GM23338 (cell line): ENCODE measurements around the gene IGFL3. TPM values are rescaled to one million over a fixed set of nuclear protein-coding genes. Genes with fewer than 3 reads are reported as not detected.

Source experiments
- ATAC-seq: fragments of 200-7000 bp; cut with Tn5 transposase; 3 replicates; pipeline ENCODE4 v1.9.1; 2020
- DNase-seq: peaks from one replicate; pipeline ENCODE4 v3.0.0-alpha.2; 2015; ENCODE audit warnings: low spot score
- H2AFZ ChIP-seq: fragments of 200-600 bp; sonication (generic); 2 replicates; pipeline ENCODE4 v1.8.0; 2016; ENCODE audit warnings: antibody characterized with exemption, mild to moderate bottlenecking, moderate library complexity
- H3F3A ChIP-seq: fragments of 200-600 bp; sonication (generic); replicated peaks from 2 replicates; pipeline ENCODE4 v1.8.0; 2017; ENCODE audit warnings: antibody characterized with exemption, mixed run types, low read depth
- H3K27ac ChIP-seq: fragments of 200-600 bp; sonication (generic); 2 replicates; pipeline ENCODE4 v1.6.1; 2016; ENCODE audit warnings: low read depth
- H3K27me3 ChIP-seq: fragments of 200-600 bp; sonication (generic); 2 replicates; pipeline ENCODE4 v1.8.0; 2016; ENCODE audit warnings: mild to moderate bottlenecking, mixed run types, moderate library complexity; ENCODE audit not compliant: insufficient read depth
- H3K36me3 ChIP-seq: fragments of 200-600 bp; sonication (generic); 2 replicates; pipeline ENCODE4 v1.8.0; 2016; ENCODE audit warnings: mild to moderate bottlenecking; ENCODE audit not compliant: insufficient read depth
- H3K4me1 ChIP-seq: fragments of 200-600 bp; sonication (generic); 2 replicates; pipeline ENCODE4 v1.8.0; 2016; ENCODE audit warnings: mild to moderate bottlenecking, moderate library complexity; ENCODE audit not compliant: insufficient read depth
- H3K4me2 ChIP-seq: fragments of 200-600 bp; sonication (generic); 2 replicates; pipeline ENCODE4 v1.7.1; 2017; ENCODE audit warnings: mixed run types
- H3K4me3 ChIP-seq: fragments of 200-600 bp; sonication (generic); 2 replicates; pipeline ENCODE4 v1.6.1; 2016; ENCODE audit warnings: mixed run types
- H3K79me2 ChIP-seq: fragments of 200-600 bp; sonication (generic); replicated peaks from 2 replicates; pipeline ENCODE4 v1.8.0; 2017; ENCODE audit warnings: mild to moderate bottlenecking; ENCODE audit not compliant: insufficient read depth
- H3K9me2 ChIP-seq: fragments of 200-600 bp; sonication (generic); 2 replicates; pipeline ENCODE4 v1.8.0; 2017; ENCODE audit not compliant: insufficient read depth
- H4K20me1 ChIP-seq: fragments of 200-600 bp; sonication (generic); replicated peaks from 2 replicates; pipeline ENCODE4 v1.8.0; 2017; ENCODE audit warnings: mild to moderate bottlenecking; ENCODE audit not compliant: insufficient read depth
- H3K27ac Mint-ChIP-seq: 2 replicates; pipeline ENCODE4 v1.8.0; 2020; ENCODE audit warnings: inconsistent platforms, mild to moderate bottlenecking, moderate library complexity, mixed read lengths
- H3K27me3 Mint-ChIP-seq: 3 replicates; pipeline ENCODE4 v1.8.0; 2022; ENCODE audit warnings: low read depth, mild to moderate bottlenecking, moderate library complexity, mixed read lengths, inconsistent platforms; ENCODE audit not compliant: insufficient read depth, poor library complexity
- H3K36me3 Mint-ChIP-seq: 3 replicates; pipeline ENCODE4 v1.8.0; 2021; ENCODE audit warnings: low read depth, mild to moderate bottlenecking, inconsistent platforms, moderate library complexity, mixed read lengths
- H3K4me1 Mint-ChIP-seq: 3 replicates; pipeline ENCODE4 v1.8.0; 2020; ENCODE audit warnings: mild to moderate bottlenecking, inconsistent platforms, mixed read lengths
- H3K4me3 Mint-ChIP-seq: 3 replicates; pipeline ENCODE4 v1.8.0; 2021; ENCODE audit warnings: moderate library complexity, mild to moderate bottlenecking, inconsistent platforms, mixed read lengths
- H3K9me3 Mint-ChIP-seq: 3 replicates; pipeline ENCODE4 v1.8.0; 2020; ENCODE audit warnings: moderate library complexity, mild to moderate bottlenecking, inconsistent platforms, mixed read lengths
- CREB1 ChIP-seq: fragments of 250-450 bp; sonication (Bioruptor Pico); IDR thresholded peaks from 2 replicates; pipeline ENCODE4 v1.5.0; 2020; ENCODE audit warnings: low read depth, mild to moderate bottlenecking, moderate library complexity
- EZH2 ChIP-seq: fragments of 200-600 bp; sonication (generic); IDR thresholded peaks from one replicate; pipeline ENCODE4 v1.8.0; 2017; ENCODE audit warnings: antibody characterized with exemption, mild to moderate bottlenecking, low read depth; ENCODE audit not compliant: unreplicated experiment
- EZH2phosphoT487 ChIP-seq: fragments of 200-600 bp; sonication (generic); IDR thresholded peaks from one replicate; pipeline ENCODE4 v1.8.1; 2018; ENCODE audit warnings: antibody characterized with exemption; ENCODE audit not compliant: unreplicated experiment
- NANOG ChIP-seq: IDR thresholded peaks from 2 replicates; pipeline ENCODE4 v1.6.1; 2016; ENCODE audit warnings: antibody characterized with exemption, borderline replicate concordance
- POLR2AphosphoS5 ChIP-seq: IDR thresholded peaks from 2 replicates; pipeline ENCODE4 v1.6.1; 2016; ENCODE audit warnings: antibody characterized with exemption, low read depth
- polyA plus RNA-seq: library from polyadenylated mRNA; unstranded; fragments of >200 nt; fragmentation: Nextera tagmentation; extraction: Ambion mirVana; gene quantifications from 2 replicates; pipeline ENCODE4 v1.2.1, GENCODE V29; 2016
- total RNA-seq: library from RNA; depleted of rRNA; stranded (reverse); fragments of >200 nt; shearing (Covaris generic); gene quantifications from 2 replicates; pipeline ENCODE4 v1.2.3, GENCODE V29; 2014
- TF ChIP-seq, protein P1 (sequence below), 2 experiments: fragments of 200-600 bp in 1 of 2; sonication (generic) in 1 of 2; conservative IDR thresholded peaks; 2 replicates each; pipeline versions ENCODE4 v1.5.1 to v1.6.1; 2016 to 2017; ENCODE audit warnings: antibody characterized with exemption in 2 of 2, low read depth in 2 of 2, mild to moderate bottlenecking in 2 of 2, moderate library complexity in 1 of 2
- TF ChIP-seq, protein P2 (sequence below): fragments of 250-450 bp; sonication (Bioruptor Pico); IDR thresholded peaks from 2 replicates; pipeline ENCODE4 v1.5.0; 2020; ENCODE audit warnings: mild to moderate bottlenecking, moderate library complexity
- TF ChIP-seq, protein P3 (sequence below): IDR thresholded peaks from 2 replicates; pipeline ENCODE4 v1.6.1; 2016; ENCODE audit warnings: antibody characterized with exemption

Gene IGFL3
- total and polyA plus RNA-seq, 2 experiments from 2014 or later, result not detected

DNA sequence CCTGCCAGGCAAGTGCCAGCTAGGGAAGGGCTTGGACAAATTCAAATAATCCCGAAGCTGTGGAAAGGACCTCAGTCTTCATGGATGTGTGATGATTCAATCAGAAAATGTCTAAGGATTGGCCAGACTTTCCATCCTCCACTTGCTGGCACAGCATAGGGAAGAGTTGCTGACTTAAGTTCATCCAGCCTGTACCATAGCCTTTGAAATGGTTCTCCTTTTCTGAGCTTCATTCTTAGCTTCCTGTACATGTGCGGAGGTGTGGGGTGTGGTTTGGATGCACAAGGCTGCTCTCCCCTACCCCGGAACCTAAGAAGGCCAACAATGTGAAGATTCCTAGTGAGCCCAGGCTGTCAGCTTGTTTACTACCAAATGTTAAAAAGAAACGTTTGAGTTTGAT lies 959 bp upstream of the IGFL3 start (continued):
- TF ChIP-seq POLR2AphosphoS5, result no peak
- no peak for TF ChIP-seq EZH2phosphoT487
- no peak for TF ChIP-seq CREB1 (CRISPR knock-in tag)
- no peak for TF ChIP-seq NANOG

DNA sequence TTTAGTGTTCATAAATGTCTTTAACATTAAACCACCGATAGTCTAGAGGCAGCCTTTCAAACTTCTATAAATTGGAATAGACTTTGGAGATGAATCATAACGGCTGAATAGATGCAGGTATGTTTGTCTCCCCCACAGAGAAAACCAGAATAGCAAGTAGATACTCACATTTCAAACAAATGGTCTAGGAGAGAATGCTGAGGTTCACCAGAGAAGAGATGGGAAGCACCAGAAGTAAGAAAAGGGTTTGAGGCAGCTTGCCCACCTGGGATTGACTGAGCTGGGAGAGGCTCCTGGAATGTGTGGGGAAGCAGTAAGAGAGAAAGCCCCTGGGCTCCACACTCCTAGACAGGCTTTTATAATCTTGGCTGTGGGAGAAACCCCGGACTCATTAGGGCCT lies 6.4 kb downstream of the IGFL3 start:
- no peak overlapping the region for H3K4me3 ChIP-seq
- no peaks in the 10 kb centered on the region for H3K27me3 ChIP-seq
- Mint-ChIP-seq H3K4me3 (no peak overlapping the region), H3K27me3 (no peaks in the 10 kb centered on the region), H3K9me3 (peaks cover 4% of the 10 kb centered on the region; the same call in 2 of the 3 replicates), H3K36me3 (0 out of 3 replicates have a peak, but pooled peaks cover 3% of the 10 kb centered on the region), H3K27ac (no peak overlapping the region), H3K4me1 (peaks cover 18% of the 10 kb centered on the region)
- no peaks in the 10 kb centered on the region for H3K9me2 ChIP-seq
- H3F3A ChIP-seq, result no peaks in the 10 kb centered on the region
- H3K4me2 ChIP-seq, result no peak overlapping the region
- 0 out of 2 replicates have a peak, but pooled peaks cover 3% of the 10 kb centered on the region for H3K4me1 ChIP-seq
- no peak overlapping the region for H2AFZ ChIP-seq
- no peak for ATAC-seq
- no peak for DNase-seq
- TF ChIP-seq POLR2AphosphoS5 (no peak), NANOG (no peak), EZH2 (no peak)
- TF ChIP-seq, protein P1, sequence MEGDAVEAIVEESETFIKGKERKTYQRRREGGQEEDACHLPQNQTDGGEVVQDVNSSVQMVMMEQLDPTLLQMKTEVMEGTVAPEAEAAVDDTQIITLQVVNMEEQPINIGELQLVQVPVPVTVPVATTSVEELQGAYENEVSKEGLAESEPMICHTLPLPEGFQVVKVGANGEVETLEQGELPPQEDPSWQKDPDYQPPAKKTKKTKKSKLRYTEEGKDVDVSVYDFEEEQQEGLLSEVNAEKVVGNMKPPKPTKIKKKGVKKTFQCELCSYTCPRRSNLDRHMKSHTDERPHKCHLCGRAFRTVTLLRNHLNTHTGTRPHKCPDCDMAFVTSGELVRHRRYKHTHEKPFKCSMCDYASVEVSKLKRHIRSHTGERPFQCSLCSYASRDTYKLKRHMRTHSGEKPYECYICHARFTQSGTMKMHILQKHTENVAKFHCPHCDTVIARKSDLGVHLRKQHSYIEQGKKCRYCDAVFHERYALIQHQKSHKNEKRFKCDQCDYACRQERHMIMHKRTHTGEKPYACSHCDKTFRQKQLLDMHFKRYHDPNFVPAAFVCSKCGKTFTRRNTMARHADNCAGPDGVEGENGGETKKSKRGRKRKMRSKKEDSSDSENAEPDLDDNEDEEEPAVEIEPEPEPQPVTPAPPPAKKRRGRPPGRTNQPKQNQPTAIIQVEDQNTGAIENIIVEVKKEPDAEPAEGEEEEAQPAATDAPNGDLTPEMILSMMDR (conservative IDR thresholded peaks at IDR 0.05; ENCODE audit: low read depth in 2 of 2), result no peak
- TF ChIP-seq, protein P2, sequence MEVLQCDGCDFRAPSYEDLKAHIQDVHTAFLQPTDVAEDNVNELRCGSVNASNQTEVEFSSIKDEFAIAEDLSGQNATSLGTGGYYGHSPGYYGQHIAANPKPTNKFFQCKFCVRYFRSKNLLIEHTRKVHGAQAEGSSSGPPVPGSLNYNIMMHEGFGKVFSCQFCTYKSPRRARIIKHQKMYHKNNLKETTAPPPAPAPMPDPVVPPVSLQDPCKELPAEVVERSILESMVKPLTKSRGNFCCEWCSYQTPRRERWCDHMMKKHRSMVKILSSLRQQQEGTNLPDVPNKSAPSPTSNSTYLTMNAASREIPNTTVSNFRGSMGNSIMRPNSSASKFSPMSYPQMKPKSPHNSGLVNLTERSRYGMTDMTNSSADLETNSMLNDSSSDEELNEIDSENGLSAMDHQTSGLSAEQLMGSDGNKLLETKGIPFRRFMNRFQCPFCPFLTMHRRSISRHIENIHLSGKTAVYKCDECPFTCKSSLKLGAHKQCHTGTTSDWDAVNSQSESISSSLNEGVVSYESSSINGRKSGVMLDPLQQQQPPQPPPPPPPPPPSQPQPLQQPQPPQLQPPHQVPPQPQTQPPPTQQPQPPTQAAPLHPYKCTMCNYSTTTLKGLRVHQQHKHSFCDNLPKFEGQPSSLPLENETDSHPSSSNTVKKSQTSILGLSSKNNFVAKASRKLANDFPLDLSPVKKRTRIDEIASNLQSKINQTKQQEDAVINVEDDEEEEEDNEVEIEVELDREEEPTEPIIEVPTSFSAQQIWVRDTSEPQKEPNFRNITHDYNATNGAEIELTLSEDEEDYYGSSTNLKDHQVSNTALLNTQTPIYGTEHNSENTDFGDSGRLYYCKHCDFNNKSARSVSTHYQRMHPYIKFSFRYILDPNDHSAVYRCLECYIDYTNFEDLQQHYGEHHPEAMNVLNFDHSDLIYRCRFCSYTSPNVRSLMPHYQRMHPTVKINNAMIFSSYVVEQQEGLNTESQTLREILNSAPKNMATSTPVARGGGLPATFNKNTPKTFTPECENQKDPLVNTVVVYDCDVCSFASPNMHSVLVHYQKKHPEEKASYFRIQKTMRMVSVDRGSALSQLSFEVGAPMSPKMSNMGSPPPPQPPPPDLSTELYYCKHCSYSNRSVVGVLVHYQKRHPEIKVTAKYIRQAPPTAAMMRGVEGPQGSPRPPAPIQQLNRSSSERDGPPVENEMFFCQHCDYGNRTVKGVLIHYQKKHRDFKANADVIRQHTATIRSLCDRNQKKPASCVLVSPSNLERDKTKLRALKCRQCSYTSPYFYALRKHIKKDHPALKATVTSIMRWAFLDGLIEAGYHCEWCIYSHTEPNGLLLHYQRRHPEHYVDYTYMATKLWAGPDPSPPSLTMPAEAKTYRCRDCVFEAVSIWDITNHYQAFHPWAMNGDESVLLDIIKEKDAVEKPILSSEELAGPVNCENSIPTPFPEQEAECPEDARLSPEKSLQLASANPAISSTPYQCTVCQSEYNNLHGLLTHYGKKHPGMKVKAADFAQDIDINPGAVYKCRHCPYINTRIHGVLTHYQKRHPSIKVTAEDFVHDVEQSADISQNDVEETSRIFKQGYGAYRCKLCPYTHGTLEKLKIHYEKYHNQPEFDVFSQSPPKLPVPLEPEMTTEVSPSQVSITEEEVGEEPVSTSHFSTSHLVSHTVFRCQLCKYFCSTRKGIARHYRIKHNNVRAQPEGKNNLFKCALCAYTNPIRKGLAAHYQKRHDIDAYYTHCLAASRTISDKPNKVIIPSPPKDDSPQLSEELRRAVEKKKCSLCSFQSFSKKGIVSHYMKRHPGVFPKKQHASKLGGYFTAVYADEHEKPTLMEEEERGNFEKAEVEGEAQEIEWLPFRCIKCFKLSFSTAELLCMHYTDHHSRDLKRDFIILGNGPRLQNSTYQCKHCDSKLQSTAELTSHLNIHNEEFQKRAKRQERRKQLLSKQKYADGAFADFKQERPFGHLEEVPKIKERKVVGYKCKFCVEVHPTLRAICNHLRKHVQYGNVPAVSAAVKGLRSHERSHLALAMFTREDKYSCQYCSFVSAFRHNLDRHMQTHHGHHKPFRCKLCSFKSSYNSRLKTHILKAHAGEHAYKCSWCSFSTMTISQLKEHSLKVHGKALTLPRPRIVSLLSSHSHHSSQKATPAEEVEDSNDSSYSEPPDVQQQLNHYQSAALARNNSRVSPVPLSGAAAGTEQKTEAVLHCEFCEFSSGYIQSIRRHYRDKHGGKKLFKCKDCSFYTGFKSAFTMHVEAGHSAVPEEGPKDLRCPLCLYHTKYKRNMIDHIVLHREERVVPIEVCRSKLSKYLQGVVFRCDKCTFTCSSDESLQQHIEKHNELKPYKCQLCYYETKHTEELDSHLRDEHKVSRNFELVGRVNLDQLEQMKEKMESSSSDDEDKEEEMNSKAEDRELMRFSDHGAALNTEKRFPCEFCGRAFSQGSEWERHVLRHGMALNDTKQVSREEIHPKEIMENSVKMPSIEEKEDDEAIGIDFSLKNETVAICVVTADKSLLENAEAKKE, result no peak
- TF ChIP-seq, protein P3, sequence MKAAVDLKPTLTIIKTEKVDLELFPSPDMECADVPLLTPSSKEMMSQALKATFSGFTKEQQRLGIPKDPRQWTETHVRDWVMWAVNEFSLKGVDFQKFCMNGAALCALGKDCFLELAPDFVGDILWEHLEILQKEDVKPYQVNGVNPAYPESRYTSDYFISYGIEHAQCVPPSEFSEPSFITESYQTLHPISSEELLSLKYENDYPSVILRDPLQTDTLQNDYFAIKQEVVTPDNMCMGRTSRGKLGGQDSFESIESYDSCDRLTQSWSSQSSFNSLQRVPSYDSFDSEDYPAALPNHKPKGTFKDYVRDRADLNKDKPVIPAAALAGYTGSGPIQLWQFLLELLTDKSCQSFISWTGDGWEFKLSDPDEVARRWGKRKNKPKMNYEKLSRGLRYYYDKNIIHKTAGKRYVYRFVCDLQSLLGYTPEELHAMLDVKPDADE, result no peak
- no peak overlapping the region for H3K27ac ChIP-seq
- no peaks in the 10 kb centered on the region for H3K79me2 ChIP-seq
- H4K20me1 ChIP-seq, result no peaks in the 10 kb centered on the region
- H3K36me3 ChIP-seq, result no peaks in the 10 kb centered on the region
